HUES6 (cell line): Measurements from ENCODE around the gene PRR23B.
"Not testable (repeated sequence)": the region's sequence is repeated elsewhere in the genome, so short reads cannot be mapped to it uniquely, and the experiment has no call there.

Experiments used
- H3K27ac ChIP-seq: 2 replicates; pipeline ENCODE4 v1.7.0; 2013; ENCODE audit warnings: low read depth, mild to moderate bottlenecking, low read length, inconsistent platforms
- H3K27me3 ChIP-seq: 2 replicates; pipeline ENCODE4 v1.6.1; 2013; ENCODE audit warnings: low read length; ENCODE audit not compliant: control insufficient read depth, insufficient read depth
- H3K36me3 ChIP-seq: 2 replicates; pipeline ENCODE4 v1.6.1; 2013; ENCODE audit warnings: low read length; ENCODE audit not compliant: control insufficient read depth, insufficient read depth
- H3K4me1 ChIP-seq: 2 replicates; pipeline ENCODE4 v1.6.1; 2013; ENCODE audit warnings: low read length; ENCODE audit not compliant: control insufficient read depth, insufficient read depth
- H3K4me3 ChIP-seq: 2 replicates; pipeline ENCODE4 v1.5.1; 2013; ENCODE audit warnings: low read depth, low read length
- H3K9ac ChIP-seq: one replicate; pipeline ENCODE4 v1.6.1; 2013; ENCODE audit warnings: mild to moderate bottlenecking, low read length
- H3K9me3 ChIP-seq: 2 replicates; pipeline ENCODE4 v1.6.1; 2013; ENCODE audit warnings: low read depth, low read length; ENCODE audit not compliant: control insufficient read depth, insufficient read depth

The PRR23B gene

GRCh38 chr3:139020868-139021234, at the start of gene PRR23B:
Gene PRR23B, minus strand, starts transcription at chr3:139020926. Its CDS starts 265 bp downstream, at chr3:139020661.
- no peak within 1 kb of the TSS for H3K4me3 ChIP-seq
- no peak within 1 kb of the TSS for H3K27ac ChIP-seq
- H3K9me3 ChIP-seq = no peaks in the 10 kb centered on the region
- H3K36me3 ChIP-seq = no peaks in the 10 kb centered on the region
- H3K4me1 ChIP-seq = no peaks in the 10 kb centered on the region
- H3K9ac ChIP-seq = no peak within 1 kb of the TSS
- H3K27me3 ChIP-seq = peaks cover 4% of the 10 kb centered on the region; the same call in 1 of the 2 replicates

GRCh38 chr3:139062918-139063317, 42.2 kb upstream of the PRR23B start:
- no peak overlapping the region for H3K9ac ChIP-seq
- no peaks in the 10 kb centered on the region for H3K4me1 ChIP-seq
- H3K27ac ChIP-seq = no peak overlapping the region
- H3K9me3 ChIP-seq = no peaks in the 10 kb centered on the region
- H3K27me3 ChIP-seq = peaks cover 2% of the 10 kb centered on the region; the same call in 1 of the 2 replicates
- H3K36me3 ChIP-seq = no peaks in the 10 kb centered on the region
- no peak overlapping the region for H3K4me3 ChIP-seq

GRCh38 chr3:139052802-139053600, 32.3 kb upstream of the PRR23B start:
- H3K27me3 ChIP-seq = no peaks in the 10 kb centered on the region; the same call in 1 of the 2 replicates
- no peaks in the 10 kb centered on the region for H3K36me3 ChIP-seq

DNA sequence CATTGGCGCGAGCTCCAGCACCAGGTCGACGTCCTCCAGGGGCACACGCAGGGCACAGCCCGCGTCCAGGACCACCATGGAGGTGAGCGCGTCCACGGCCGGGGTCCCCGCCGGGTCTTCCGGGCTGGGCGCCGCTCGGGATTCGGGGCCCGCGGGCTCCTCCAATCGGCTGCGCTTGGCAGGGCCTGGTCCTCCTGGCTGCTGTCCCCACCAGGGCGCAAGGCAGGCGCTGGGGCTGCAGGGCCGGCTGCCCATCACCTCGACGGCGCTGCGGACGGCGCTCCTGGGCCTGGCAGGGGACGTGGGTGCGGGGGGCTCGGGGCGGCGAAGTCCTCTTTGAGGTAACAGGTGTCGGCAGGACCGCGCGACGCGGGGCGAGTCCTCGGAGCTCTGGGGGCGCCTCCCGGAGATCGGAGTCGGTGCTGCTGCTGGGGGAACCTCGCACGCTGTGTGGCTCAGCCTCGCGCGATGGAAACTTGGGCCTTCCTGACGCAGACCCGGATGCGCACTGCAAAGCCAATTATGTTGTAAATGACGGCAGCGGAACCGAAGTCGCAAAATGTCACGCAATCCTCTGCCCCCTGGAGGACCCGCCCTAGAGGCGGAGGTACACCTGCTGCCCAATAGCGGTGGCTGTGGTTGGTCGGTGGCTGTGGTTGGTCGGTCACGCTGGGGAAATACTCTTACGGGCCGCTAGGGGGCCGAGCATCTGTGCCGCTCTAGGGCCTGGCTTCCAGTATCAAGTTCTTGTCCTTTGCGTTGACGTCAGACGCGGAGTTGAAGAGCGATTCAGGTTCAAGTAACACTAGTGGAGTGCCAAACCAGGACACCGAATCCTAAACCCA, 23.9 kb upstream of the PRR23B start, which contains the start of gene PRR23C:
Gene PRR23C (minus strand): TSS at position 527 of the 845 bp plus-strand sequence. CDS start 272 bp downstream, at position 255.
- Histone ChIP-seq H3K27me3 (no peaks in the 10 kb centered on the region), H3K36me3 (no peaks in the 10 kb centered on the region), H3K4me3 (no peak within 1 kb of the TSS), H3K4me1 (no peaks in the 10 kb centered on the region), H3K27ac (no peak within 1 kb of the TSS), H3K9me3 (peaks cover 8% of the 10 kb centered on the region; the same call in 1 of the 2 replicates), H3K9ac (no peak within 1 kb of the TSS)

More at GRCh38 chr3:139052802-139053600, 32.3 kb upstream of the PRR23B start:
- Histone ChIP-seq H3K4me3 (no peak overlapping the region), H3K9ac (no peak overlapping the region), H3K4me1 (no peaks in the 10 kb centered on the region), H3K9me3 (0 out of 2 replicates have a peak, but pooled peaks cover 2% of the 10 kb centered on the region), H3K27ac (no peak overlapping the region)

DNA sequence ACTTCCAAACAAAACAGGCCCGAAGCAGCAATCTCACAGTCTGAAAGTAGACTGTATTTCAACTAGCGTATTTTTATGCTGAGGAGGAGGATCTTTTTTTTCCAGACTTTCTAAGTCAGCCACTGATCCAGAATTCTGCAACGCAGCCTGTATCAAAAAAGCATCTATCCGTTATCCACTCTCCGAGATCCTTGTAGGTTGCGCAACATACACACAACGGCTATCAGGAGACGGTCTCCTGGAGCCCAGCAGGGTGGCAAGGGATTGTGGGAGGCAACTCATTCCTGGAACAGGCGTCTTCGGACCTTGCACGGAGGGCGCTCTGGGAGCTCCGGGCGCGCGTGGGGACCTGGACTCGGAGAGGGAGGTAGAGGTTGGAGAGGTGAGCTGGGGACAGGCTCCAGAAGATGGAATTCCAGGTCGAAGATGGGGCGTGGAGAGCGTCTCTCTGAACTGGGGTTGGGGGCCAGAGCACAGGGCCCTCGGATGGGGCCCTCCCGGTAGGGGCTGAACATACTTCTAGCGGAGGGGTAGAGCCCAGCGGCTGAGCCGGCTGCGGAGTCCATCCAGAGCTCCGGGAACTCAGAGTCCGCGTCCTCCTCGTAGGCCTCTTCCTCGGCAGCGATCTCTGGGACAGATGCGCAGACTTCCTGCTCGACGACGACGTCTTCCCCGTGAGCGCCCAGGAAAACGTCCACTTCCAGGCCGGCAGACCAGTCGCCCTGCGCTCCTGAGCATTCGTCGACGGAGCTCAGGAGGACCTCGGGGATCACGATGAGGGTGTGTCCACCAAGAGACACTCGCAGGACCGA, 23.0 kb upstream of the PRR23B start:
- Histone ChIP-seq H3K27me3 (no peaks in the 10 kb centered on the region), H3K9me3 (peaks cover 8% of the 10 kb centered on the region; the same call in 1 of the 2 replicates), H3K4me3 (no peak overlapping the region), H3K36me3 (no peaks in the 10 kb centered on the region), H3K4me1 (no peaks in the 10 kb centered on the region), H3K27ac (no peak overlapping the region), H3K9ac (no peak overlapping the region)

GRCh38 chr3:139037478-139037877, 16.8 kb upstream of the PRR23B start:
- H3K27ac ChIP-seq = no peak overlapping the region

DNA sequence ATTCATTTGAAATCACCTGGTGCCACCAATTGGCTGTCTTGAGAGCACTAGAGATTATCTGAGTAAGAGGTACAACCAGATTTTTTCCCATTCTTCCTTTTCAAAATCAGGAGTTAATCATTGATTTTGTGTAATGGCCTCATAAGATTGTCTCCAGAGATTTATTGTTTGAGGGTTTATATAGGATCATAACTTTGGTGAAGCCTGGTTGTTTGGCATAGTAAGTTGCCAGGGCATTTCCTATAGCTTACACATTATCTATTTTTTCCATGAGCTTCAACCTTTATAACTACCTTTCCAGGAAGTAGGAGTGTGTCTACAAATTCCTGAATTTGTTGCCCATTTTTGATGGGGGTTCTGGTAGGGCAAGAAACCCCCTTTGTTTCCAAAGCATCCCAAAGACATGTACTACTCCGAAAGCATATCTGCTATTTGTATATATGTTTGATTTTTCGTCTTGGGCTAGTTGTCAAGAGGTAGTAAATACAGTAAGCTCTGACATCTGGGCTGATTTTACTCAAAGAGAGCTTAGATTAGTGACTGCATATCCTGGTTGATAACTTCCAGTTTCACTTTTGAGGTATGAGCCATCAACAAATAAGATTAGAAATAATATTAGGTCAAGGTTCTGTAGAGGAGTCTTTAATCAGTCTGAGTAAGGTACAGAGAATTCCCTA, 11.7 kb upstream of the PRR23B start:
- Histone ChIP-seq H3K9ac (no peak overlapping the region), H3K4me1 (no peaks in the 10 kb centered on the region), H3K4me3 (no peak overlapping the region), H3K36me3 (no peaks in the 10 kb centered on the region), H3K27ac (no peak overlapping the region), H3K9me3 (no peaks in the 10 kb centered on the region), H3K27me3 (no peaks in the 10 kb centered on the region)

More at GRCh38 chr3:139037478-139037877, 16.8 kb upstream of the PRR23B start:
- Histone ChIP-seq H3K36me3 (no peaks in the 10 kb centered on the region), H3K9me3 (no peaks in the 10 kb centered on the region), H3K9ac (no peak overlapping the region), H3K4me3 (no peak overlapping the region), H3K27me3 (no peaks in the 10 kb centered on the region), H3K4me1 (peaks cover 6% of the 10 kb centered on the region)

GRCh38 chr3:139030576-139030975, 9.8 kb upstream of the PRR23B start:
- H3K27ac ChIP-seq, H3K4me3 ChIP-seq, H3K9ac ChIP-seq, H3K9me3 ChIP-seq, H3K36me3 ChIP-seq, H3K27me3 ChIP-seq, H3K4me1 ChIP-seq: not testable (repeated sequence)

DNA sequence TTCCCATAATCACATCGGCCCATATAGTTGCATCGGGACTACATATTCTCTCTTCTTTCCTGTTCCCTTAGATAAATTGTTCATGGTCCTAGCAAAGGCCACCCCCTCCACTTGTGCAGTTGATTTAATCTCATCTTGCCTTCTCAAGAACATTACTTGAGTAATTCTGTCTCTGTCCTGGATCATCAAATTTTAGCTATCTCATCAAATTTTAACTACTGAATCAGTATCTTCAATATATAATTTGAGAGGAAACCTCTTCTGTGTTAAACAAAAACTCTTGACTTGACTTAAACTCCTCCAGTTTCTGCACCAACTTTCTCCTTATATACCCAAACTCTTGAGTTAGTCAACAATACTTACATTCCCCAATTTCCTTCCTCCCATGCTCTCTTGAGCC, 4.2 kb upstream of the PRR23B start:
- Histone ChIP-seq H3K36me3 (no peaks in the 10 kb centered on the region), H3K4me3 (no peak overlapping the region), H3K27me3 (peaks cover 4% of the 10 kb centered on the region; the same call in 1 of the 2 replicates), H3K9me3 (no peaks in the 10 kb centered on the region), H3K27ac (no peak overlapping the region), H3K4me1 (no peaks in the 10 kb centered on the region), H3K9ac (no peak overlapping the region)
